Measurements from ENCODE around the gene SPATS2.

GRCh38 chr12:49346659-49347310 is 20.5 kb upstream of the SPATS2 start, which contains the start of gene DNAJC22:
- TF ChIP-seq RAD21 (IDR thresholded peaks at IDR 0.05; ENCODE audit: low read depth) (no peak), REST (IDR thresholded peaks at IDR 0.05; ENCODE audit: low read depth) (no peak), CTCF (IDR thresholded peaks at IDR 0.05 in 2 of 3, conservative IDR thresholded peaks at IDR 0.05 in 1 of 3; ENCODE audit: borderline replicate concordance in 1 of 3, insufficient read depth in 1 of 3, low read depth in 2 of 3, low read length in 2 of 3) (no peak), YY1 (IDR thresholded peaks at IDR 0.05; ENCODE audit: extremely low read depth, insufficient replicate concordance, low read depth, low read length) (no peak), SIN3A (IDR thresholded peaks at IDR 0.05; ENCODE audit: low read depth) (no peak), SP1 (IDR thresholded peaks at IDR 0.05; ENCODE audit: low read depth) (no peak)
